Measurements from ENCODE around the gene TUBGCP2. TPM values are rescaled to one million over a fixed set of nuclear protein-coding genes. Genes with fewer than 3 reads are reported as not detected.

Gene TUBGCP2
- total RNA-seq, result 100 to 1,000 TPM in 1 of 4 donors, 10 to 100 TPM in 3; 44.5 to 107 (median 57.1) TPM

GRCh38 chr10:133308421-133309099, at the start of gene TUBGCP2, which contains the start of gene ZNF511:
Gene TUBGCP2, minus strand, starts transcription at chr10:133308872. Its CDS starts 5,931 bp downstream, at chr10:133302941.
Gene ZNF511, plus strand, starts transcription at chr10:133308914. Its CDS starts 30 bp downstream, at chr10:133308944.
- WGBS, result under 1% methylated on average over 14 of the region's 89 CpGs
- Histone ChIP-seq H3K4me1 (peaks cover 35% of the 10 kb centered on the region), H3K4me3 (peak within 1 kb of the TSS; percentile 100), H3K27ac (peak within 1 kb of the TSS; percentile 100), H3K27me3 (no peaks in the 10 kb centered on the region), H3K9me3 (no peaks in the 10 kb centered on the region), H3K36me3 (peaks cover 37% of the 10 kb centered on the region)
- peak; percentile 93 to 94 for DNase-seq (ENCODE audit: low spot score in 2 of 2)
- TF ChIP-seq EP300 (IDR thresholded peaks at IDR 0.05) (no peak), POLR2AphosphoS5 (IDR thresholded peaks at IDR 0.05) (peak in 1 of 3 donors; percentile 32), POLR2A (IDR thresholded peaks at IDR 0.05) (peak in 1 of 2 donors; percentile 85)

- DNase-seq (ENCODE audit: low spot score in 2 of 2), result no peak
- Histone ChIP-seq H3K27ac (peak within 1 kb of the TSS; percentile 64), H3K4me3 (peak within 1 kb of the TSS; percentile 78), H3K27me3 (no peaks in the 10 kb centered on the region), H3K9me3 (no peaks in the 10 kb centered on the region), H3K4me1 (peaks cover 35% of the 10 kb centered on the region), H3K36me3 (peaks cover 8% of the 10 kb centered on the region)
- WGBS, result 7% methylated on average over 5 of the region's 83 CpGs
- TF ChIP-seq POLR2AphosphoS5 (IDR thresholded peaks at IDR 0.05), result no peak
- no peak for TF ChIP-seq CTCF (IDR thresholded peaks at IDR 0.05)
- TF ChIP-seq POLR2A (IDR thresholded peaks at IDR 0.05), result no peak
- no peak for TF ChIP-seq EP300 (IDR thresholded peaks at IDR 0.05)
These were observed 48.9 kb upstream of the TUBGCP2 start, which contains the start of gene FUOM for GRCh38 chr10:133357285-133358161. Gene FUOM, minus strand, starts transcription at chr10:133358019. Its CDS starts 12 bp downstream, at chr10:133358007.

GRCh38 chr10:133356549-133357284, 48.0 kb upstream of the TUBGCP2 start:
- H3K4me1 ChIP-seq, result peaks cover 35% of the 10 kb centered on the region
- 80% methylated on average over 7 of the region's 27 CpGs for whole genome bisulfite sequencing
- DNase-seq (ENCODE audit: low spot score in 2 of 2), result no peak
- TF ChIP-seq EP300 (IDR thresholded peaks at IDR 0.05) (no peak), POLR2A (IDR thresholded peaks at IDR 0.05) (no peak), POLR2AphosphoS5 (IDR thresholded peaks at IDR 0.05) (no peak), CTCF (IDR thresholded peaks at IDR 0.05) (no peak)
- no peaks in the 10 kb centered on the region for H3K9me3 ChIP-seq
- H3K4me3 ChIP-seq, result peak overlapping the region; percentile 78
- H3K27me3 ChIP-seq, result no peaks in the 10 kb centered on the region
- peaks cover under 1% of the 10 kb centered on the region for H3K36me3 ChIP-seq
- H3K27ac ChIP-seq, result no peak overlapping the region

- 100% methylated on average over 1 of the region's 3 CpGs for WGBS
- H3K4me1 ChIP-seq, result peaks cover 35% of the 10 kb centered on the region
- no peaks in the 10 kb centered on the region for H3K36me3 ChIP-seq
- H3K4me3 ChIP-seq, result no peak overlapping the region
- no peak overlapping the region for H3K27ac ChIP-seq
- no peaks in the 10 kb centered on the region for H3K9me3 ChIP-seq
- no peaks in the 10 kb centered on the region for H3K27me3 ChIP-seq
- TF ChIP-seq EP300 (IDR thresholded peaks at IDR 0.05) (no peak), POLR2AphosphoS5 (IDR thresholded peaks at IDR 0.05) (no peak), CTCF (IDR thresholded peaks at IDR 0.05) (no peak), POLR2A (IDR thresholded peaks at IDR 0.05) (no peak)
- DNase-seq (ENCODE audit: low spot score in 2 of 2), result peak in 1 of 2 donors; percentile 49
These were observed 47.3 kb upstream of the TUBGCP2 start for GRCh38 chr10:133355991-133356390.

GRCh38 chr10:133355266-133355665, 46.6 kb upstream of the TUBGCP2 start:
- TF ChIP-seq EP300 (IDR thresholded peaks at IDR 0.05) (no peak), POLR2AphosphoS5 (IDR thresholded peaks at IDR 0.05) (no peak), CTCF (IDR thresholded peaks at IDR 0.05) (no peak), POLR2A (IDR thresholded peaks at IDR 0.05) (no peak)
- no peak overlapping the region for H3K27ac ChIP-seq
- peaks cover 33% of the 10 kb centered on the region for H3K4me1 ChIP-seq
- H3K9me3 ChIP-seq, result no peaks in the 10 kb centered on the region
- H3K4me3 ChIP-seq, result no peak overlapping the region
- no peaks in the 10 kb centered on the region for H3K36me3 ChIP-seq
- peak in 1 of 2 donors; percentile 44 for DNase-seq (ENCODE audit: low spot score in 2 of 2)
- no peaks in the 10 kb centered on the region for H3K27me3 ChIP-seq
- WGBS, result no CpG with 5 or more reads among the region's 6 CpGs

Measured in suprapubic skin (tissue), 4 donors.